GM18909 (cell line): ENCODE measurements around the gene MAPK1.
"Not testable (repeated sequence)": the region's sequence is repeated elsewhere in the genome, so short reads cannot be mapped to it uniquely, and the experiment has no call there.

ENCODE experiments used
- ATAC-seq: cut with Tn5 transposase; IDR thresholded peaks from one replicate; pipeline ENCODE4 v1.9.1; 2021; ENCODE audit warnings: mild to moderate bottlenecking; ENCODE audit not compliant: unreplicated experiment, poor library complexity

The MAPK1 gene

GRCh38 chr22:21759646-21760376 is 107.6 kb downstream of the MAPK1 start:
- ATAC-seq: no peak

DNA sequence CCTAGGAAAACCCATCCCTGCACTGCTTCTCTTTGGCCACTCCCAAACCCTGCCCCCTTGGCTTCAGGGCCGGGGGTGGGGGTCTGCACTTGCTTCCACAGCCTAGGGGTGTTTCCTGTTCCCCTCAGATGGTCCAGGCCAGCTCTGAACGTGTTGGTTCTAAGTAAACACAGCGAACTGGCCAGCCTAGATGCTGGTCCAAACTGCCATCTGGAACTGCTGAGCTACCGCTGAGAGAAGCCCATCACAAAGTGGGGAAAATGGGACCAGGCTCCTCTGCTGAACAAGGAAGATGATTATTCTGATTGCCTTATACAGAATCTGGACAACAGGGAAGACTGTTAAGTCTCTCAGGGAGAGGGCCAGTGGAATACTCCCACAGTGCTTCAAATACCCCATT is 108.4 kb downstream of the MAPK1 start:
- ATAC-seq: no peak

DNA sequence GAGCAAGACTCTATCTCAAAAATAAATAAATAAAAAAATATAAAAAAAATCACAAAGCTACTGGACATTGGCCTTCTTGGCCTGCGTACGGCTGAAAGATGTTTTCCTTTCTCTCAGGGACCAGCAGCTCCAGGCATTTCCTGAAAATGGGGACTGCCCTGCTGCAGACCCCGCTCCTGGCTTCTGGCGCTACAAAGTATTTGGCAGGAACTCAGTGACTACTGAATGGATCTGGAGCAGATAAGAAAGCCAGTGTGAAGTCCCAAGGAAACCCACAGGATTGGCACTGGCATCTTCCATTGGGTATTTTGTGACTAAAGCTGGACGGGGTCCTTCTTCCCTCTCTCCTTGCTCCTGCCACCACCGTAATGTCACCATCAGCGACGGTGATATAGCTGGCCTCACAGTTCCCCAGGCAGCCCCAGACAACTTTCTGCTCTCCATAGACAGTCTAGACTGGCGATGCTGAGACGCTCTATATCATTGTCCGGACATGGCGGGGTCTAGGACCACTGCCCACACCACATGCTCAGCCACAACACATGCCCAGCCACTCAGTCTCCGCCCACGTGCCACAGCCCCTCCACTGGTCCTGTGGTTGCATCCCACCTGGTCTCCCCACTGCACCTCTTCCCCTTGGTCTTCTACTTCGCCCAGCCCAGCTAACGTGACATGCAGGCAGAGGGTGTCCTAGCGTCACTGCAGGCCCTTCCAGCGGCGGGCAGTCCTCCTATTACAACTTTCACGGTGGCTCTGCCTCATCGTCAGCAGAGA is 109.2 kb downstream of the MAPK1 start:
- no peak for ATAC-seq

DNA sequence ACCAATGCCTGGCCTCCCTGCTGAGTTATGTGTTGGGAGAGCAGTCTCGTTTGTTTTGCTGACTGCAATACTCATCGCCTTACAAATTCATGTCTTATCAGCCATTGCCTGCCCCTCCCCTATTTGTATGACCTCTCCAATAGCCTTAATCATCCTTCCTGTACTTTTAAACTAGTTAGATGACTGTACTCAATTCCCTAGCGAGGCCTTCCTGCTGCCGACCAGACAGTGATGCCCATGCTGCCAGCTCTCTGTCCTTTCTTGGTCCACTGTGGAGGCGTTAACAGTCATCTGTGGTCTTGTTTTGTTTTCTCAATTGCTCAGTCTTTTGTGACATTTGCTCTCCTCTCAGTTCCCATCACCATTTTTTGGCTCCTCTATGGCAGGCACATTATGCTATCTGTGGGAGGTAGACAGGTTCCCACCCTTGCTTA is 111.6 kb downstream of the MAPK1 start:
- ATAC-seq: no peak

GRCh38 chr22:21754523-21754922 is 112.9 kb downstream of the MAPK1 start:
- ATAC-seq: no peak

GRCh38 chr22:21753374-21754111 is 113.9 kb downstream of the MAPK1 start:
- no peak for ATAC-seq

DNA sequence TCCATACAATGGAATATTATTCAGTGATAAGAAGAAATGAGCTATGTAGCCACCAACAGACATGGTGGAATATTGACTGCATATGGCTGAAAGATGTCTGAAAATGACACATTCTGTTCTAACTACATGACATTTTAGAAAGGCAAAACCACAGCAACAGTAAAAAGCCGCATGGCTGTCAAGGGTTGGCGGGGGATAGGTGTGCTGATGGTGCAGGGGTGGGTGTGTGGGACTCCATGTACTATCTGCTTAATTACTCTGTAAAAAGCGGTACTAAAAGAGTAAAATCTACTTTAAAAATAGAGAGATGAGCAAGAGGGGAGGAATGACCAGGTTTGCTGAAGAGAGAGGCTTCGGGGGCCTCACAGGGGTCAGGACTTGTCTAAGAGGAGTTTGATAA is 115.2 kb downstream of the MAPK1 start:
- no peak for ATAC-seq

- no peak for ATAC-seq
Measured at GRCh38 chr22:21745948-21746347, 121.5 kb downstream of the MAPK1 start.

DNA sequence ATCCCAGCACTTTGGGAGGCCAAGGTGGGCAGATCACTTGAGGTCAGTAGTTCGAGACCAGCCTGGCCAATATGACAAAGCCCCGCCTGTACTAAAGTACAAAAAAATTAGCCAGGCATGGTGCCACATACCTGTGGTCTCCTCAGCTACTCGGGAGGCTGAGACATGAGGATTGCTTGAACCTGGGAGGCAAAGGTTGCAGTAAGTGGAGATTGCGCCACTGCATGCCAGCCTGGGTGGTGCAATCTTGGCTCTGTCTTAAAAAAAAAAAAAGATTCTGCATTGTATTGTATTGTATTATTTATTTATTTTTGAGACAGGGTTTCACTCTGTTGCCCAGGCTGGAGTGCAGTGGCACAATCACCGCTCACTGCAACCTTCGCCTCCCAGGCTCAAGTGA is 122.5 kb downstream of the MAPK1 start:
- not testable (repeated sequence) for ATAC-seq

- ATAC-seq: no peak
Measured at GRCh38 chr22:21741790-21742189, 125.7 kb downstream of the MAPK1 start.

DNA sequence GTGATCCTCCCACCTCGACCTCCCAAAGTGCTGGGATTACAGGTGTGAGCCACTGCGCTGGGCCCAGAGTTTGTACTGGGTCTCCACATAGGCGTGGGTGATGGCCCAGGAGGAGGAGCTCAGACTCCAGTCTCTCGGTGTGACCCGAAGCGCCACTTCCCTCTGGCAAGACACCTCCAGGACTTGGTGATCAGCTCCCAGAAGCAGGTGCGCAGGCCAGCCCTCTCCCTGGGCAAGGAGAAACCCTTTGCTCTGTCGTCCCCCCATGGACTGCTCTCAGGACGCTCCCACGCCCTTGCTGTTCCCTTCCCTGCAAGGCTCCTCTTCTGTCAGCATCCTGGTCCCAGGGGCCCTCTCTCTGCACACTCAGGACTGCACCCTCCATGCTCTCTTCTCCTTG is 126.4 kb downstream of the MAPK1 start:
- no peak for ATAC-seq

DNA sequence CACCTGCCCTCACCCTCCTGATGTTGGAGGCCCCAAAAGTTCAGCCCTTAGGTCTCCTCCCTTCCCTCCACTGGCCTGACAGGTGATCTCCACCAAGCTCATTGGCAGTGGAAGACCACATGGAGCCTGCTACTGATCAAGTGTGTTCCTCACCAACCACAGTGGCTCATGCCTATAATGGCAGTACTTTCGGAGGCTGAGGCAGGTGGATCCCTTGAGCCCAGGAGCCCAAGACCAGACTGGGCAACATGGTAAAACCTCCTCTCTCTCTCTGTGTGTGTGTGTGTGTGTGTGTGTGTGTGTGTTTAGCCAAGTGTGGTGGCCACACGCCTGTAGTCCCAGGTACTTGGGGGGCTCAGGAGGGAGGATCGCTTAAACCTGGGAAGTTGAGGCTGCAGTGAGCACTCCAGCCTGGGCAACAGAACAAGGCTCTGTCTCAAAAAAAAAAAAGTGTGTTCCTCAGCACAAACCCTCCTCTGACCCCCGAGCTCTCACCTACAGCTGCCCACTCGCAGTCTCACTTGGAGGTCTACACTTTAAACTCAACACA is 127.5 kb downstream of the MAPK1 start:
- ATAC-seq: no peak

- ATAC-seq: no peak
Measured at GRCh38 chr22:21738966-21739365, 128.5 kb downstream of the MAPK1 start.

GRCh38 chr22:21738081-21738480 is 129.4 kb downstream of the MAPK1 start:
- ATAC-seq: no peak

DNA sequence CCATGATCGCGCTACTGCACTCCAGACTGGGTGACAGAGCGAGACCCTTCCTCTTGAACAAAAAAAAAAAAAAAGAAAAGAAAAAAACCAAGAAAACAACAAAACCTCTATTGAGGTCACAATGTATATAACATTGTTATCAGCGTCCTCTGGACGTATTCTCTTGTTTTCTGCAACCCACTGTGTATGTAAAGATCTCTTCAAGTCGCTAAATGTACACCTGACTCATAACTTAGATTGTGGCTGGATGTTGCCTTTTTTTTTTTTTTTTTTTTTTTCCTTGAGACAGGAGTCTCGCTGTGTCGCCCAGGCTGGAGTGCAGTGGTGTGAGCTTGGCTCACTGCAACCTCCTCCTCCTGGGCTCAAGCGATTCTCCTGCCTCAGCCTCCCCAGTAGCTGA is 130.5 kb downstream of the MAPK1 start:
- ATAC-seq: no peak

DNA sequence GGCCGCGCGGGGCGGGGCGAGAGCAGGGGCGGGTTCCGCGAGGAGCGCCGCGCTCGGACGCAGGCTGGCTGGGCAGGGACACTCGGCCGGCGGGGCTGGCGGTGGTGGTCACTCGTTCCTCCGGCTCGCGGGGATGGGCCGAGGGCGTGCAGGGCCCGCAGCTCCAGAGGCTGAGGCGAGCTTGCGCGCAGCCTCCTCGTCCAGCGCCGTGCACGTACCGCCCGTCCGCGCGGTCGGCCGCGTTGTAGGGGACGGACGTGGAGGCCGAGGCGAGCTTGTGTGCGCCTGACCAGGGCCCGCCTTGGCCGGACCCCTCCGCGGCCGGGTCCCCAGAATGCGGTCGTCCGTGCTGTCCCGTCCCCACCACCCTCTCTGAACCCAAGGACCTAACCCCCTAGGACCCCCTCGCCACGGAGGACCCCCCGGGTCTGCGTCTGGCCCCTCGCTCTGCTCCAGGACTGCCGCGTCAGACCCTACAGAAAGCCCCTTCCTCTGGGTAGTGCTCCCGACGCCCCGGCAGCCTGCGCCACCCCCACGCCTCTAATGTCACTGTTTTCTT is 131.3 kb downstream of the MAPK1 start:
- no peak for ATAC-seq

DNA sequence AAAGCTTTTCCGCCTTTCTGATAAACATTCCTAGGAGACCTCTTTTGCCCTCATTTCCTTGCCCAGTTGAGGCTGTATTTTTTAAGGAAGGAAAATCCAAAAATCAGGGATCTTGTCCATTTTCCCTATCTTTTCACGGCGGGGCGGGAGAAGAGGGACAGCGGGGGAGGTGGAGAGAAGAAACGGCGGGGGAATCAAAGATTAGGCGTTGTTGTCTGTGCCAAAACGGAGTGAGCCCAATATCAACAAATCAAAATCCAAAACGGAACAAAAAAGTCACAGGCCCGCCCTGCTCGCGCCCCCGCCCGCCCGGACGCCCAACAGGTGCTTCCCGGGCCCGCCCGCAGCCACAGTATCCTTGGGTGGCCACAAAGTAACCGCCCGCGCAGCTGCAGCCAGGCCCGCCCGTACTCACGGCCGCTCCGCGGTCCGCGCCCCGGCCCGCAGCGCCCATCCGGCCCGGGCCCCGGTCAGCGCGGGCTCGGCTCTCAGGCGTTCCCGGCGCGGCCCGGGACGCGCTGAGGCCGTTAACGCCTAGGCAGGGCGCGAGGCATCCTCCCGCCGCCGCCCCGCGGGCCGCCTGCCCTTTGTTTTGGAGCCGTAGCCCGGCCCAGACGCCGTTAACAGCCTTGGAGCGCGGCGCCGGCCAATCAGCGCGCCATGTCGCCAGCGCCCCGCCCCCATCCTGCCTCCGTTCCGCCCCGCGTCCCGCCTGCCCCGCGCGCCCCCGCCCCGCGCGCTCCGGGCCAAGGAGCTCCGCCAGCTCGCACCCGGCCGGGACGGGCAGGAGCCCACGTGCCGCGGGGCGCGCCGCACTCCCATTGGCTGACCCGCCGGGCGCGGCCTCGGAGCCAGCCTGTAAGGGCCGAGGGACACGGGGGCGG is 132.0 kb downstream of the MAPK1 start, which contains the start of gene YPEL1:
TSS of gene YPEL1 (minus strand) at position 595 of the 884 bp plus-strand sequence. CDS start 25,050 bp downstream, outside the sequence.
- ATAC-seq: peak; percentile 88

DNA sequence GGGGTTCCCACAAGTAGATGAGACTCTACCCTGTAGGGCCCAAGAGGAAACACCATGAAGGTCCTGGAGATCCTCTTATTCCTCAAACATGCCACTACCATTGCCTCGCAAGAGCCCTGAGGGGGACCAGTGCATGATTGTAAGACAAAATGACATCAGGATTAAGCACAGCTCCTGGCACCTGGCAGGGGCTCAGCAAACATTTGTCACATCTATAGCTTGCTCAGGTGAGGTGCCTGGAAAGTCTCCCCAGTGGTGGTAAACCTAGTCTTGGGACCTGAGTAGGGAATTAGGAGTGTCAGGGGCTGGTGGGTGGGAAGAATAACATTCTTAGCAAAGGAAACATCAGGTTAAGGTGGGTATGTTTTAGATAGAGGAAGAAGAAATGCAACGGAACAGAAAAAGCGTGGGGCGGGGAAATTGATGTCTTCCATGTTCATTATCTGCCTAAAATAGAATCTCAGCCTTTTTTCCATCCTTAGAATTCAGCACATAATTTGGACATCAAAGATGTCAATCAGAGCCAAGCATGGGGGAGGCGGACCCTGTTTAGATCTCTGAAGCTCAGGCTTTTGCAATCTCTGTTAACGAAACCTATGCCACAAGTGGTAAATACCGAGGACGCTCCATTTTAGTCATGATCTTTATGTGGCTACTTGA is 132.8 kb downstream of the MAPK1 start:
- ATAC-seq: no peak

GRCh38 chr22:21731503-21731902 is 135.9 kb downstream of the MAPK1 start:
- no peak for ATAC-seq
